HL-60 (cell line): Measurements from ENCODE around the gene NETO1.

Source experiments
- REST ChIP-seq: IDR thresholded peaks from 2 replicates; pipeline ENCODE4 v1.6.1; 2012; ENCODE audit warnings: low read depth; ENCODE audit not compliant: insufficient replicate concordance
- TF ChIP-seq, protein P1 (sequence below): IDR thresholded peaks from one replicate; pipeline ENCODE4 v1.5.1; 2011; ENCODE audit warnings: low read length, control low read depth, inconsistent platforms; ENCODE audit not compliant: insufficient read depth

DNA sequence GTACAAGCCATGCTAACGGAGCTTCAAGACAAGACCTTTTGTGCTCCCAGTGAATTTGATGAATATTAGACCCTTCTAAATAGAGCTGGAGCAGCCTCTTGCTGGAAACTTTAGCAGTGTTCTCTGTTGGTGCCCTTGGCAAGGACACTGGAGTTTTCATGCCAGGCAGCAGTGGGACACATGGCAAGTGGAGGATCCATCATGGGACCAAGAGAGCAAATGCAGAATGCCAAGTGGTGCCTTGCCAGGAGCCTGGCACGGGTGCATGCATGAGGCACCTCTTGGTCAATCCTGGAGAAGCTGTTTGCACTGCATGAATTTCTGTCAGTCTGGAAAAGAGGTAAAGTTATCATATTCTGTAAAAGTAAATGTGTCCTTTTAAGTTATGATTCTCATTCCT, 59.1 kb downstream of the NETO1 start:
- TF ChIP-seq, protein P1, sequence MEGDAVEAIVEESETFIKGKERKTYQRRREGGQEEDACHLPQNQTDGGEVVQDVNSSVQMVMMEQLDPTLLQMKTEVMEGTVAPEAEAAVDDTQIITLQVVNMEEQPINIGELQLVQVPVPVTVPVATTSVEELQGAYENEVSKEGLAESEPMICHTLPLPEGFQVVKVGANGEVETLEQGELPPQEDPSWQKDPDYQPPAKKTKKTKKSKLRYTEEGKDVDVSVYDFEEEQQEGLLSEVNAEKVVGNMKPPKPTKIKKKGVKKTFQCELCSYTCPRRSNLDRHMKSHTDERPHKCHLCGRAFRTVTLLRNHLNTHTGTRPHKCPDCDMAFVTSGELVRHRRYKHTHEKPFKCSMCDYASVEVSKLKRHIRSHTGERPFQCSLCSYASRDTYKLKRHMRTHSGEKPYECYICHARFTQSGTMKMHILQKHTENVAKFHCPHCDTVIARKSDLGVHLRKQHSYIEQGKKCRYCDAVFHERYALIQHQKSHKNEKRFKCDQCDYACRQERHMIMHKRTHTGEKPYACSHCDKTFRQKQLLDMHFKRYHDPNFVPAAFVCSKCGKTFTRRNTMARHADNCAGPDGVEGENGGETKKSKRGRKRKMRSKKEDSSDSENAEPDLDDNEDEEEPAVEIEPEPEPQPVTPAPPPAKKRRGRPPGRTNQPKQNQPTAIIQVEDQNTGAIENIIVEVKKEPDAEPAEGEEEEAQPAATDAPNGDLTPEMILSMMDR: no peak
- TF ChIP-seq REST: no peak
